ENCODE results near the gene TACC2.
A peak's percentile ranks its signal among the peaks of the same experiment; 100 is the strongest.

Gene TACC2

GRCh38 chr10:122124808-122125207 is 135.8 kb downstream of the TACC2 start:
- TF ChIP-seq, protein P1, sequence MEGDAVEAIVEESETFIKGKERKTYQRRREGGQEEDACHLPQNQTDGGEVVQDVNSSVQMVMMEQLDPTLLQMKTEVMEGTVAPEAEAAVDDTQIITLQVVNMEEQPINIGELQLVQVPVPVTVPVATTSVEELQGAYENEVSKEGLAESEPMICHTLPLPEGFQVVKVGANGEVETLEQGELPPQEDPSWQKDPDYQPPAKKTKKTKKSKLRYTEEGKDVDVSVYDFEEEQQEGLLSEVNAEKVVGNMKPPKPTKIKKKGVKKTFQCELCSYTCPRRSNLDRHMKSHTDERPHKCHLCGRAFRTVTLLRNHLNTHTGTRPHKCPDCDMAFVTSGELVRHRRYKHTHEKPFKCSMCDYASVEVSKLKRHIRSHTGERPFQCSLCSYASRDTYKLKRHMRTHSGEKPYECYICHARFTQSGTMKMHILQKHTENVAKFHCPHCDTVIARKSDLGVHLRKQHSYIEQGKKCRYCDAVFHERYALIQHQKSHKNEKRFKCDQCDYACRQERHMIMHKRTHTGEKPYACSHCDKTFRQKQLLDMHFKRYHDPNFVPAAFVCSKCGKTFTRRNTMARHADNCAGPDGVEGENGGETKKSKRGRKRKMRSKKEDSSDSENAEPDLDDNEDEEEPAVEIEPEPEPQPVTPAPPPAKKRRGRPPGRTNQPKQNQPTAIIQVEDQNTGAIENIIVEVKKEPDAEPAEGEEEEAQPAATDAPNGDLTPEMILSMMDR (IDR thresholded peaks at IDR 0.05; ENCODE audit: low read depth, low read length) = no peak
- Histone ChIP-seq H3K36me3 (no peaks in the 10 kb centered on the region), H3K27ac (no peak overlapping the region), H3K27me3 (ENCODE audit: insufficient read depth, low read depth, severe bottlenecking) (no peaks in the 10 kb centered on the region), H3K4me3 (ENCODE audit: low read depth, low read length) (no peak overlapping the region), H3K9me3 (ENCODE audit: severe bottlenecking) (no peaks in the 10 kb centered on the region)
- no peak for DNase-seq

DNA sequence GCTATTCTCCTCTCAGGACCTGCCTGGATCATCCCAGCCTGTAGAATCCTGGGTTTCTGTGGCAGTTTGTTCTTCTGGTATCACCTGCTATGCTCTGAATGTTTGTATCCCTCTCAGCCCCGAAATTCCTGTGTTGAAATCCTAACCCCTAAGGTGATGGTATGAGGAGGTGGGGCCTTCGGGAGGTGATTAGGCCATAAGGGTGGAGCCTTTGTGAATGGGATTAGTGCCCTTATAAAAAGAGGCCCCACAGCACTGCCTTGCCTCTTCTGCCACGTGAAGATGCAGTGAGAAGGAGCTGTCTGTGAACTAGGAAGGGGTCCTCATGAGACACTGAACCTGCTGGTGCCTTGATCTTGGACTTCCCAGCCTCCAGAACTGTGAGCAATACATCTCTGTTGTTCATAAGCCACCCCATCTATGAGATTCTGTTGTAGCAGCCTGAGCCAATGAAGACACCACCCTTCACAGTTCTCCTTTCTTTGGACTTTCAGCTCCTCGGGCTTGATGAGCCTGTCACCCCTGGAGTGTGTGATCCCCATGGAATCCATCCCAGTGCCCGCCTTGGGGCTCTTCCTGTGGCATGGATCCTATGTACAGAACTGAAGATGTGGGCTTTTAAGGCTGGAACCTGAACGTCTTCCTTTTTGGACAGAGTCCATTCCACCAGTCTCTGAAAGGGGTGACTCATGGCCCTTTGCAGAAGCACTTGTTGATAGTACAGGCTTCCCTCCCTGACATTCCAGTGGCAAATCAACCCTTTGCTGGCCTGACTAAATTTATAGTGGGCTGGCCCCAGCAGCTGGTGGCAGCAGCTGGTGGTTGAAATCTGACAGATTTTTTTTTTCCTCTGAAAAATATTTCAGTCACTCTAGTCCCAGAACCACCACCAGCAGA is 138.0 kb downstream of the TACC2 start:
- DNase-seq = no peak
- Histone ChIP-seq H3K36me3 (no peaks in the 10 kb centered on the region), H3K9me3 (ENCODE audit: severe bottlenecking) (no peaks in the 10 kb centered on the region), H3K27ac (no peak overlapping the region), H3K27me3 (ENCODE audit: insufficient read depth, low read depth, severe bottlenecking) (no peaks in the 10 kb centered on the region), H3K4me3 (ENCODE audit: low read depth, low read length) (no peak overlapping the region)
- TF ChIP-seq, protein P1 (IDR thresholded peaks at IDR 0.05; ENCODE audit: low read depth, low read length) = no peak

DNA sequence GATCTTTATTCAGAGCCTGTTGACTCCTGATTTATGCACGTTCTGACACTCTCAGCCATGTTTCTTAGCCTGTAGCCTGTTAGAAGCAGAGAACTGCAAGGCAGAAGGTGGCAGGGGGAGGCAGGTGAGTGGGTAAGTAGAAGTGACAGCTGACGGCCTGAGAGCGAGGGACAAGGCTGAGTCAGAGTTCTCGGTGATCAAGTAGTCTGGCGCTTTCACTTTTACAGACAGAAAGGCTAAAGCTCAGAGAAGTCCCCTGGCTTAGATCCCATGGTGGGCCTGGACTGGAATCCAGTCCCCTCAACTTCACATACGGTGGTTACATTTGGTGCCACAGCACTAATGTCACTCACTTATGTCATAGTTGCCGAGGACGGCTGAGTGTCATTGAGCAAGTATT is 139.0 kb downstream of the TACC2 start:
- TF ChIP-seq, protein P1 (IDR thresholded peaks at IDR 0.05; ENCODE audit: low read depth, low read length) = no peak
- Histone ChIP-seq H3K36me3 (no peaks in the 10 kb centered on the region), H3K4me3 (ENCODE audit: low read depth, low read length) (no peak overlapping the region), H3K9me3 (ENCODE audit: severe bottlenecking) (no peaks in the 10 kb centered on the region), H3K27me3 (ENCODE audit: insufficient read depth, low read depth, severe bottlenecking) (no peaks in the 10 kb centered on the region), H3K27ac (no peak overlapping the region)
- peak; percentile 81 for DNase-seq

DNA sequence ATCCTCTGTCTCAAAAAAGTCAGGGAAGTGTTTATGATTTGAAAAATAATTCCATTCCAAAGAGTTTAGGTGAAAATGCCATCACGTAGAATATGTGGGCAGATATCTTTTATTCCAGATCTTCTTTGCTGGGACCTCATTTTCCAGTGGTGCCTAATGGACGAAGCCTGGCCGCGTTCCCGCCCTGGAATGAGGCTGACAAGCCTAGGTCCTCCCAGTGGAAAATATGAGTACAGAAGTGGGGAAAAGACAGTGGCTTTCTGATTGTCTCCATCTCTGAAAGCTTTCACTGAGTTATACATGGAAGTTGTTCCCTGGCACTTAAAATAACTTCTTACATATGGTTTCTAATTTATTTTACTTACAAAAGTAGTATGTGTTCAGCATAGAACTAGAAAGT is 139.4 kb downstream of the TACC2 start:
- DNase-seq = no peak
- no peaks in the 10 kb centered on the region for H3K9me3 ChIP-seq (ENCODE audit: severe bottlenecking)
- no peak overlapping the region for H3K27ac ChIP-seq
- no peak overlapping the region for H3K4me3 ChIP-seq (ENCODE audit: low read depth, low read length)
- no peaks in the 10 kb centered on the region for H3K27me3 ChIP-seq (ENCODE audit: insufficient read depth, low read depth, severe bottlenecking)
- TF ChIP-seq, protein P1 (IDR thresholded peaks at IDR 0.05; ENCODE audit: low read depth, low read length) = no peak
- no peaks in the 10 kb centered on the region for H3K36me3 ChIP-seq

GRCh38 chr10:122130474-122131110 is 141.6 kb downstream of the TACC2 start:
- H3K9me3 ChIP-seq (ENCODE audit: severe bottlenecking) = no peaks in the 10 kb centered on the region
- H3K4me3 ChIP-seq (ENCODE audit: low read depth, low read length) = no peak overlapping the region
- H3K27me3 ChIP-seq (ENCODE audit: insufficient read depth, low read depth, severe bottlenecking) = no peaks in the 10 kb centered on the region
- no peak for DNase-seq
- H3K27ac ChIP-seq = no peak overlapping the region
- TF ChIP-seq, protein P1 (IDR thresholded peaks at IDR 0.05; ENCODE audit: low read depth, low read length) = no peak
- no peaks in the 10 kb centered on the region for H3K36me3 ChIP-seq
